HepG2 (cell line): ENCODE measurements around the gene POLR2B. TPM values are rescaled to one million over a fixed set of nuclear protein-coding genes. Genes with fewer than 3 reads are reported as not detected.

Experiments used
- BCL3 ChIP-seq: sonication (generic); formaldehyde crosslinking; IDR thresholded peaks from 2 replicates; pipeline ENCODE4 v1.5.1; 2020; ENCODE audit warnings: mild to moderate bottlenecking, missing genetic modification reagents, moderate library complexity
- ETV5 ChIP-seq: IDR thresholded peaks from 2 replicates; pipeline ENCODE4 v1.6.1; 2018; ENCODE audit warnings: missing biosample characterization, missing genetic modification reagents, inconsistent platforms, borderline replicate concordance
- GABPB1 ChIP-seq: IDR thresholded peaks from 2 replicates; pipeline ENCODE4 v1.6.1; 2016; ENCODE audit warnings: mild to moderate bottlenecking, missing genetic modification reagents, moderate library complexity, missing compliant biosample characterization
- KDM6A ChIP-seq: IDR thresholded peaks from 2 replicates; pipeline ENCODE4 v1.6.1; 2016; ENCODE audit warnings: low read depth
- NCOA2 ChIP-seq: sonication (generic); formaldehyde crosslinking; IDR thresholded peaks from 2 replicates; pipeline ENCODE4 v1.8.0; 2022; ENCODE audit warnings: inconsistent platforms
- RARA ChIP-seq: IDR thresholded peaks from 2 replicates; pipeline ENCODE4 v1.6.1; 2016; ENCODE audit warnings: missing genetic modification reagents, missing compliant biosample characterization
- RERE ChIP-seq: IDR thresholded peaks from 2 replicates; pipeline ENCODE4 v1.6.1; 2016; ENCODE audit warnings: low read depth, missing genetic modification reagents, missing compliant biosample characterization
- SMAD1 ChIP-seq: sonication (generic); formaldehyde crosslinking; IDR thresholded peaks from 2 replicates; pipeline ENCODE4 v1.4.0; 2020; ENCODE audit warnings: missing genetic modification reagents, low read depth, mild to moderate bottlenecking, borderline replicate concordance
- TEAD3 ChIP-seq: optimal IDR thresholded peaks from 2 replicates; pipeline ENCODE3; 2016; ENCODE audit warnings: borderline replicate concordance
- THAP8 ChIP-seq: sonication (generic); formaldehyde crosslinking; IDR thresholded peaks from 2 replicates; pipeline ENCODE4 v1.5.1; 2020; ENCODE audit warnings: missing genetic modification reagents, mild to moderate bottlenecking, borderline replicate concordance
- ZBTB46 ChIP-seq: sonication (generic); formaldehyde crosslinking; IDR thresholded peaks from 2 replicates; pipeline ENCODE4 v1.4.0; 2020; ENCODE audit warnings: mild to moderate bottlenecking, missing genetic modification reagents, borderline replicate concordance
- ZKSCAN1 ChIP-seq: fragments of 150-350 bp; IDR thresholded peaks from 2 replicates; pipeline ENCODE4 v1.6.1; 2014; ENCODE audit warnings: low read length
- ZNF160 ChIP-seq: sonication (generic); formaldehyde crosslinking; IDR thresholded peaks from 2 replicates; pipeline ENCODE4 v1.8.0; 2022; ENCODE audit warnings: mild to moderate bottlenecking, inconsistent platforms, missing genetic modification reagents
- ZNF414 ChIP-seq: sonication (generic); formaldehyde crosslinking; IDR thresholded peaks from 2 replicates; pipeline ENCODE4 v1.5.0; 2020; ENCODE audit warnings: missing genetic modification reagents
- ZNF446 ChIP-seq: sonication (generic); formaldehyde crosslinking; IDR thresholded peaks from 2 replicates; pipeline ENCODE4 v1.5.0; 2020; ENCODE audit warnings: mild to moderate bottlenecking, missing genetic modification reagents
- ZNF597 ChIP-seq: sonication (generic); formaldehyde crosslinking; IDR thresholded peaks from 2 replicates; pipeline ENCODE4 v1.5.0; 2020; ENCODE audit warnings: missing genetic modification reagents
- ZNF749 ChIP-seq: sonication (generic); formaldehyde crosslinking; IDR thresholded peaks from 2 replicates; pipeline ENCODE4 v1.8.0; 2022; ENCODE audit warnings: mild to moderate bottlenecking, missing genetic modification reagents, moderate library complexity, borderline replicate concordance
- ZNF781 ChIP-seq: sonication (generic); formaldehyde crosslinking; IDR thresholded peaks from 2 replicates; pipeline ENCODE4 v1.5.1; 2020; ENCODE audit warnings: borderline replicate concordance, mild to moderate bottlenecking, missing genetic modification reagents; ENCODE audit errors: not compliant biosample characterization
- ZNF816 ChIP-seq: sonication (generic); formaldehyde crosslinking; IDR thresholded peaks from 2 replicates; pipeline ENCODE4 v1.8.0; 2022; ENCODE audit warnings: missing genetic modification reagents, mild to moderate bottlenecking, borderline replicate concordance
- polyA plus RNA-seq, 8 experiments: library from polyadenylated mRNA; depleted of rRNA in 3 of 8; stranded (reverse) in 7 of 8; unstranded in 1 of 8; fragments of >200 nt; fragmentation: Illumina TruSeq in 4 of 8; extraction: Trizol in 4 of 8; gene quantifications; 2 replicates each; pipeline versions ENCODE4 v1.2.1 to v1.2.3, GENCODE V29; 2011 to 2016; ENCODE audit warnings: low read depth in 4 of 8, missing spikeins in 1 of 8, mixed read lengths in 1 of 8; ENCODE audit not compliant: insufficient read depth in 1 of 8
- total RNA-seq, 5 experiments: library from RNA; depleted of rRNA; stranded (reverse); fragments of >200 nt; fragmentation: Illumina TruSeq; extraction: Trizol; gene quantifications; 2 replicates each; pipeline ENCODE4 v1.2.3, GENCODE V29; 2016; ENCODE audit warnings: low read depth in 1 of 5

Gene POLR2B
- total and polyA plus RNA-seq, 2 of the 13 experiments (the other 11 are each of a cell fraction or from before 2014, with no cell fraction given): 70.6 to 116 TPM

GRCh38 chr4:56976837-56977320 is 1.8 kb upstream of the POLR2B start (continued):
- TF ChIP-seq ZNF749 (CRISPR knock-in tag) (no peak), ZNF781 (CRISPR knock-in tag) (no peak), ZNF816 (CRISPR knock-in tag) (no peak), TEAD3 (CRISPR knock-in tag) (no peak), THAP8 (CRISPR knock-in tag) (no peak; the same call in 1 of the 2 replicates), GABPB1 (no peak; the same call in 1 of the 2 replicates), RERE (no peak), RARA (CRISPR knock-in tag) (no peak), BCL3 (CRISPR knock-in tag) (no peak), ETV5 (CRISPR knock-in tag) (no peak), SMAD1 (CRISPR knock-in tag) (no peak), NCOA2 (CRISPR knock-in tag) (no peak), ZKSCAN1 (no peak), ZNF446 (CRISPR knock-in tag) (0 out of 2 replicates have a peak, but pooled peaks have one; percentile 20), ZNF597 (CRISPR knock-in tag) (no peak), ZNF414 (CRISPR knock-in tag) (0 out of 2 replicates have a peak, but pooled peaks have one; percentile 21), ZNF160 (CRISPR knock-in tag) (no peak), ZBTB46 (CRISPR knock-in tag) (no peak), KDM6A (no peak)
